Spleen (tissue), 7 donors: ENCODE results near the gene TMEM41B.
"Not testable (repeated sequence)": the region's sequence is repeated elsewhere in the genome, so short reads cannot be mapped to it uniquely, and the experiment has no call there.

Experiments used
- CTCF ChIP-seq, 11 experiments: fragments of 200-600 bp in 7 of 11; fragments of 450-650 bp in 4 of 11; sonication (generic) in 4 of 11; IDR thresholded peaks in 8 of 11; conservative IDR thresholded peaks in 3 of 11; 1 replicate in 7 of 11; 2 replicates in 4 of 11; pipeline versions ENCODE4 v1.4.0 to v1.8.0; 2016 to 2021; ENCODE audit warnings: antibody characterized with exemption in 11 of 11, inconsistent platforms in 4 of 11, mild to moderate bottlenecking in 1 of 11
- POLR2A ChIP-seq, 3 donors: fragments of 450-650 bp; IDR thresholded peaks; one replicate each; pipeline ENCODE4 v1.5.1; 2017; ENCODE audit warnings: antibody characterized with exemption in 3 of 3, mild to moderate bottlenecking in 1 of 3
- donor health status: DM: no; HTN: no; CAD: no; lungs with moderate emphysema.
- donor health status: DM: no; HTN: no; CAD: no.
- donor health status: DM: no; HTN: no; CAD: no.

- TF ChIP-seq CTCF (IDR thresholded peaks at IDR 0.05 in 8 of 11, conservative IDR thresholded peaks at IDR 0.05 in 3 of 11); POLR2A (IDR thresholded peaks at IDR 0.05): not testable (repeated sequence)
Observed at GRCh38 chr11:9260838-9261146, 53.6 kb downstream of the TMEM41B start.
